GM06990 (cell line): ENCODE results near the gene GTPBP3.

Experiments used
- DNase-seq: peaks from one replicate; pipeline ENCODE4 v3.0.0-alpha.2; 2011; ENCODE audit not compliant: insufficient read length; ENCODE audit errors: extremely low read depth
- H3K27me3 ChIP-seq: replicated peaks from 2 replicates; pipeline ENCODE4 v1.6.0; 2011; ENCODE audit warnings: low read length; ENCODE audit not compliant: control insufficient read depth, insufficient read depth
- H3K36me3 ChIP-seq: 2 replicates; pipeline ENCODE4 v1.5.1; 2011; ENCODE audit warnings: low read length; ENCODE audit not compliant: control insufficient read depth, insufficient read depth
- H3K4me3 ChIP-seq: replicated peaks from 2 replicates; pipeline ENCODE4 v1.5.1; 2011; ENCODE audit warnings: low read depth, mild to moderate bottlenecking, control low read depth, low read length
- TF ChIP-seq, protein P1 (sequence below): IDR thresholded peaks from 2 replicates; pipeline ENCODE4 v1.5.1; 2011; ENCODE audit warnings: low read length, control low read depth, mild to moderate bottlenecking, inconsistent platforms; ENCODE audit not compliant: insufficient read depth, poor library complexity, severe bottlenecking

The GTPBP3 gene

DNA sequence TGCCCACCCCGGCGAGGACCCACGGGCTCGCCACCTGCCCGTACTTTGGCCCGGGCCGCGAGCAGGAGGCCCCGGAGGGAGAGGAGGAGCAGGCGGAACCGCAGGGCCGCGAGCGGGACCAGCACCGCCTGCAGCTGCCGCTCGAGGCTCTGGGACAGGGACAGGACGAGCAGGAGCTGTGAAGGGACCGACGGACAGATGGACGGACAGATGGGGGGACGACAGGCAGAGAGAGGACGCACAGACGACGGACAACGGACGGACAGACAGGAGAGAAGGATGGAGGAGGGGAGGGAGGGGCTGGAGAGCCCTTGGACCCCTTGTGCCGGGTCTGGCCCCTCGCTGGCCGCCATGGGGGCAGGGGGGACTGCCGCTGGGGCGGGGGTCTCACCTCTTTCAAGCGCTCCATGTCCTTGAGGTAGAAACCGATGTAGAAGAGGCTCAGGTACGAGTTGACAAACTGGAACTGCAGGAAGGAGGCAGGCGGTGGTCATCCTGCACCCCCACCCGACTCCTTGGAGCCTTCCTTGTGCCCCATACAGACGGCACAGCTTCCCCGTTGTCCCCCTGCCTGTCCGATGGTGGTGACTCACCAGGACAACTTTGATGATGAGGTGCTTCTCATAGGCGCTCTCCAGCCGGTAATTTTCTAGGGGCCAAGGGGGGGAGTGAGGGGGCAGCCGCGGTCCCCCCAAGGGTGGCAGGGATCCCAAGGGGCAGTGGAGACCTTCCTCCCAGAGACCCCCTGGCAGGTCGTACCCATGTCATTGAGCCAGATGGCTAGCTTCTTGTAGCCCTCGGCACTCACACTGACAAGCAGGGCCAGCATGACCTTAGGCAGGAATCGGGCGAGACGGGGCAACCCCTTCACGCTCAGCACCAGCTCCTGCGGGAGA is 7.7 kb upstream of the GTPBP3 start:
- DNase-seq: no peak
- no peaks in the 10 kb centered on the region; the same call in 1 of the 2 replicates for H3K27me3 ChIP-seq
- no peak overlapping the region for H3K4me3 ChIP-seq
- TF ChIP-seq, protein P1, sequence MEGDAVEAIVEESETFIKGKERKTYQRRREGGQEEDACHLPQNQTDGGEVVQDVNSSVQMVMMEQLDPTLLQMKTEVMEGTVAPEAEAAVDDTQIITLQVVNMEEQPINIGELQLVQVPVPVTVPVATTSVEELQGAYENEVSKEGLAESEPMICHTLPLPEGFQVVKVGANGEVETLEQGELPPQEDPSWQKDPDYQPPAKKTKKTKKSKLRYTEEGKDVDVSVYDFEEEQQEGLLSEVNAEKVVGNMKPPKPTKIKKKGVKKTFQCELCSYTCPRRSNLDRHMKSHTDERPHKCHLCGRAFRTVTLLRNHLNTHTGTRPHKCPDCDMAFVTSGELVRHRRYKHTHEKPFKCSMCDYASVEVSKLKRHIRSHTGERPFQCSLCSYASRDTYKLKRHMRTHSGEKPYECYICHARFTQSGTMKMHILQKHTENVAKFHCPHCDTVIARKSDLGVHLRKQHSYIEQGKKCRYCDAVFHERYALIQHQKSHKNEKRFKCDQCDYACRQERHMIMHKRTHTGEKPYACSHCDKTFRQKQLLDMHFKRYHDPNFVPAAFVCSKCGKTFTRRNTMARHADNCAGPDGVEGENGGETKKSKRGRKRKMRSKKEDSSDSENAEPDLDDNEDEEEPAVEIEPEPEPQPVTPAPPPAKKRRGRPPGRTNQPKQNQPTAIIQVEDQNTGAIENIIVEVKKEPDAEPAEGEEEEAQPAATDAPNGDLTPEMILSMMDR: no peak
- H3K36me3 ChIP-seq: no peaks in the 10 kb centered on the region

- no peak for DNase-seq
- Histone ChIP-seq H3K4me3 (no peak overlapping the region), H3K36me3 (no peaks in the 10 kb centered on the region), H3K27me3 (no peaks in the 10 kb centered on the region; the same call in 1 of the 2 replicates)
- TF ChIP-seq, protein P1: no peak
Measured at GRCh38 chr19:17330262-17331044, 6.9 kb upstream of the GTPBP3 start.

GRCh38 chr19:17331045-17331558 is 6.3 kb upstream of the GTPBP3 start:
- no peaks in the 10 kb centered on the region for H3K36me3 ChIP-seq
- TF ChIP-seq, protein P1: no peak
- no peak overlapping the region for H3K4me3 ChIP-seq
- no peaks in the 10 kb centered on the region; the same call in 1 of the 2 replicates for H3K27me3 ChIP-seq
- DNase-seq: no peak

DNA sequence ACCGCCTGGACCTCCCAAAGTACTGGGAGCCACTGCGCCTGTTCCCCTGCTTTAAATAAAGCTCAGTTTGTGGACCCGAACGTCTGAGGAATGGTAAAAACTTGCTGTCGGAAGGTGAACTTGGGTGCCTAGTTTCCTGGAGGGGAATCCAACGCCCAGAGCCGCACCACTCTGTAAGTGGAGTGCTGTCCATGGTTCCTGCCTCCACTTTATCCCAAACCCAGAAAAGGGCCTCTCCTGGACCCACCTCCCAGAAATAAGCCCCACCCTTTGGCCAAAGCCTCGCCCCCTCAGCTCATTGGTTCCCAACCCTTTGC is 5.0 kb upstream of the GTPBP3 start:
- TF ChIP-seq, protein P1: no peak
- Histone ChIP-seq H3K36me3 (no peaks in the 10 kb centered on the region), H3K27me3 (no peaks in the 10 kb centered on the region; the same call in 1 of the 2 replicates), H3K4me3 (no peak overlapping the region)
- DNase-seq: no peak

DNA sequence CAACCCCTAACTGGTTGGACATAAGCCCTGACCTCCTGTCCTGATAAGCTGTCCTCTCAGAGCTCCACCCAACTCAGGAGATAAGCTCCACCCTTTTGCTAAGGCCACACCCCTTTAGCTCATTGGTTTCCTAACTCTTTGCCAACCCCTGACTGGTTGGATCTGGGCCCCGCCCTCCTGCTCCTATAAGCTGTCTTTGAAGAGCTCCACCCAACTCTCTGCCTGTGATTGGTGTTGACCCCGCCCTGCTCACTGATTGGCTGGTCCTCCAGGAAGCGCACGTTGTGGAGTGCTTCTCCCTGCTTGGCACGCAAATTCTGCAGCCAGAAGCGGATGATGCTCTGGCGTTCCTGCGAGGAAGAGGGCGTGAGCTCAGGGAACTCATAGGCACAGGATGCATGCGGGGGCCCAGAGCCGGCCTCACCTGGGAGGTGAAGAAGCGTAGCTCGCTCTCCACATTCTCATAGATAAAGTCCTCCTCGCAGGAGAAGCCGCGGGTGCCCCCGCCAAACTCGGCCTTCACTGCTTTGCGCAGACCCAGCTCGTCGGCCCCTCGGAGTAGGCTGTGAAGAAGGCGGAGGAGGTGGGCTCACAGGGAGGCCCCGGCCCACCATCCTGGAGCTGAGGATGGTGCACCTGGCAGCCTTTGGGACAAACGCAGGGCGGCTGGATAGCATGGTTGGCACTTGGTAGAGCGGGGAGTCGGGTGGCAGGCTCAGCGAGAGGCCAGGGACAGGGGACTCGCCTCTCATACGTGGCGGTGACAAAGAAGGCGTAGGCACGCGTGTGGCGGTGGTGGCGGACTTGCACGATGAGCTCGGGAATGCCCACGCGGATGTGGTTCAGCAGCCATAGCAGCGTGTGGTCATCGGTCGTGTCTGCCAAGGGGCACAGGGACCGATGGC is 4.4 kb upstream of the GTPBP3 start:
- Histone ChIP-seq H3K27me3 (no peaks in the 10 kb centered on the region; the same call in 1 of the 2 replicates), H3K4me3 (no peak overlapping the region), H3K36me3 (no peaks in the 10 kb centered on the region)
- TF ChIP-seq, protein P1: no peak
- DNase-seq: no peak
